ENCODE measurements around the gene CACNA1B.

The CACNA1B gene

GRCh38 chr9:137920753-137921152, 43.2 kb downstream of the CACNA1B start:
- H3K36me3 ChIP-seq (ENCODE audit: control insufficient read depth in 2 of 2, insufficient read depth in 2 of 2, low read length in 2 of 2): no peaks in the 10 kb centered on the region
- no peaks in the 10 kb centered on the region for H3K9me3 ChIP-seq (ENCODE audit: control insufficient read depth in 2 of 2, low read length in 2 of 2)
- H3K4me3 ChIP-seq (ENCODE audit: low read length in 2 of 2): no peak overlapping the region
- H3K4me1 ChIP-seq (ENCODE audit: control insufficient read depth, insufficient read depth, low read length): no peaks in the 10 kb centered on the region
- H3K27me3 ChIP-seq (ENCODE audit: control insufficient read depth in 1 of 2, insufficient read depth in 2 of 2, low read length in 2 of 2): peaks cover 0 to 4% of the 10 kb centered on the region in 2 donors
- no peak overlapping the region for H3K27ac ChIP-seq (ENCODE audit: low read length)
- no peak overlapping the region for H3K9ac ChIP-seq (ENCODE audit: low read length in 2 of 2)

GRCh38 chr9:137924169-137924568, 46.6 kb downstream of the CACNA1B start:
- H3K4me1 ChIP-seq (ENCODE audit: control insufficient read depth, insufficient read depth, low read length): no peaks in the 10 kb centered on the region
- H3K9ac ChIP-seq (ENCODE audit: low read length in 2 of 2): no peak overlapping the region
- no peak overlapping the region for H3K4me3 ChIP-seq (ENCODE audit: low read length in 2 of 2)
- H3K27me3 ChIP-seq (ENCODE audit: control insufficient read depth in 1 of 2, insufficient read depth in 2 of 2, low read length in 2 of 2): no peaks in the 10 kb centered on the region
- H3K36me3 ChIP-seq (ENCODE audit: control insufficient read depth in 2 of 2, insufficient read depth in 2 of 2, low read length in 2 of 2): no peaks in the 10 kb centered on the region
- no peaks in the 10 kb centered on the region for H3K9me3 ChIP-seq (ENCODE audit: control insufficient read depth in 2 of 2, low read length in 2 of 2)
- H3K27ac ChIP-seq (ENCODE audit: low read length): no peak overlapping the region

DNA sequence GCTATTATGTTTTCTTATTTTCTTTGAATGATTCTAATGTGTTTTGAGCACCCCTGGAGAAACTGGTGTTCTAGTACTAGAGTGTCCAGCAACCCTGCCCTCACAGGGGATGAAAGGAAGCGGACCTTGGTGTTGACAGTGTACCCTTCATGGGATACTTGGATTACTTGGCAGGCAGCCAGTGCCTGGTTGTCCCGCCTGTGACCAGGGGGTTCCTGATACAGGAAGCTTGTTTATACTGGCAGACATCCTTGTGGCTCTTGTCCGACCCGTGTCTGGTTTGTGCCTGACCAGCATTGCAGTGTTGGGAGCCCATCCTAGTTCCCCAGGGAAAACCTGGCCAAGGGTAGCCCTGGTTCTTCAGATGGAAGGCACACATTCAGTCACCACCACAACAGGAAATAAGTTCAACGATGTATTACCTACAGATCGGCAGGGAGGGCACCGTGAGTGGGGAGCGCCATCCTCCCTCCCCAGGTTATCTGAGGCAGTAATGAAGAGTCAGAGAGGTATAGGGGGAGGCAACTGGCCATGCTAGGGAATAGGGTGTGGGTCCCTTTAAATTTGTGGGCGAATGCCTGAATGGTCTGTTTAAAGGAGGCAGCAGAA, 47.3 kb downstream of the CACNA1B start:
- H3K4me1 ChIP-seq (ENCODE audit: control insufficient read depth, insufficient read depth, low read length): no peaks in the 10 kb centered on the region
- H3K9me3 ChIP-seq (ENCODE audit: control insufficient read depth in 2 of 2, low read length in 2 of 2): no peaks in the 10 kb centered on the region
- H3K27me3 ChIP-seq (ENCODE audit: control insufficient read depth in 1 of 2, insufficient read depth in 2 of 2, low read length in 2 of 2): no peaks in the 10 kb centered on the region
- no peak overlapping the region for H3K27ac ChIP-seq (ENCODE audit: low read length)
- H3K36me3 ChIP-seq (ENCODE audit: control insufficient read depth in 2 of 2, insufficient read depth in 2 of 2, low read length in 2 of 2): no peaks in the 10 kb centered on the region
- H3K9ac ChIP-seq (ENCODE audit: low read length in 2 of 2): no peak overlapping the region
- no peak overlapping the region for H3K4me3 ChIP-seq (ENCODE audit: low read length in 2 of 2)

- H3K36me3 ChIP-seq (ENCODE audit: control insufficient read depth in 2 of 2, insufficient read depth in 2 of 2, low read length in 2 of 2): no peaks in the 10 kb centered on the region
- peaks cover 5 to 9% of the 10 kb centered on the region in 2 donors for H3K9me3 ChIP-seq (ENCODE audit: control insufficient read depth in 2 of 2, low read length in 2 of 2)
- no peak overlapping the region for H3K27ac ChIP-seq (ENCODE audit: low read length)
- H3K4me3 ChIP-seq (ENCODE audit: low read length in 2 of 2): no peak overlapping the region
- H3K4me1 ChIP-seq (ENCODE audit: control insufficient read depth, insufficient read depth, low read length): no peaks in the 10 kb centered on the region
- H3K9ac ChIP-seq (ENCODE audit: low read length in 2 of 2): no peak overlapping the region
- H3K27me3 ChIP-seq (ENCODE audit: control insufficient read depth in 1 of 2, insufficient read depth in 2 of 2, low read length in 2 of 2): no peaks in the 10 kb centered on the region
Observed at GRCh38 chr9:137943655-137944054, 66.1 kb downstream of the CACNA1B start.

DNA sequence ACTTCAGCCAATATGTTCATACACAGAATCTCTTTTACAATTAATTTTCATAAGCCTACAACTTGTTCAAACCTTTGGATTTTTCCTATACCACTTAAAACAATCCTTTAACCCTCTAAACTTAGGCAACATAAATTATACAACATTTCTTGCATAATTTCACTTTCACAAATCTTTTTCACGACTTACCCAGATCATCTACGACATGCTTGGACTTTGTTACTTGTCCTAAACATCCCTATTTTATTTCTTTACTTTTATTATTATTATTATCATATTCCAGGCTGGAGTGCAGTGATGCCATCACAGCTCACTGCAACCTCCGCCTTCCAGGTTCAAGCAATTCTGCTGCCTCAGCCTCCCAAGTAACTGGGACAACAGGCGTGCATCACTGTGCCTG, 68.0 kb downstream of the CACNA1B start:
- no peak overlapping the region for H3K9ac ChIP-seq (ENCODE audit: low read length in 2 of 2)
- no peaks in the 10 kb centered on the region for H3K27me3 ChIP-seq (ENCODE audit: control insufficient read depth in 1 of 2, insufficient read depth in 2 of 2, low read length in 2 of 2)
- H3K9me3 ChIP-seq (ENCODE audit: control insufficient read depth in 2 of 2, low read length in 2 of 2): peaks cover 5 to 9% of the 10 kb centered on the region in 2 donors
- H3K27ac ChIP-seq (ENCODE audit: low read length): no peak overlapping the region
- H3K4me3 ChIP-seq (ENCODE audit: low read length in 2 of 2): no peak overlapping the region
- no peaks in the 10 kb centered on the region for H3K36me3 ChIP-seq (ENCODE audit: control insufficient read depth in 2 of 2, insufficient read depth in 2 of 2, low read length in 2 of 2)
- H3K4me1 ChIP-seq (ENCODE audit: control insufficient read depth, insufficient read depth, low read length): no peaks in the 10 kb centered on the region

GRCh38 chr9:137946993-137947392, 69.4 kb downstream of the CACNA1B start:
- no peak overlapping the region for H3K9ac ChIP-seq (ENCODE audit: low read length in 2 of 2)
- no peak overlapping the region for H3K27ac ChIP-seq (ENCODE audit: low read length)
- H3K36me3 ChIP-seq (ENCODE audit: control insufficient read depth in 2 of 2, insufficient read depth in 2 of 2, low read length in 2 of 2): no peaks in the 10 kb centered on the region
- H3K9me3 ChIP-seq (ENCODE audit: control insufficient read depth in 2 of 2, low read length in 2 of 2): peaks cover 5 to 9% of the 10 kb centered on the region in 2 donors
- peaks cover 4 to 5% of the 10 kb centered on the region in 2 donors for H3K27me3 ChIP-seq (ENCODE audit: control insufficient read depth in 1 of 2, insufficient read depth in 2 of 2, low read length in 2 of 2)
- H3K4me1 ChIP-seq (ENCODE audit: control insufficient read depth, insufficient read depth, low read length): no peaks in the 10 kb centered on the region
- H3K4me3 ChIP-seq (ENCODE audit: low read length in 2 of 2): no peak overlapping the region

GRCh38 chr9:137948642-137949041, 71.1 kb downstream of the CACNA1B start:
- Histone ChIP-seq H3K9me3 (ENCODE audit: control insufficient read depth in 2 of 2, low read length in 2 of 2) (peaks cover 5 to 9% of the 10 kb centered on the region in 2 donors), H3K36me3 (ENCODE audit: control insufficient read depth in 2 of 2, insufficient read depth in 2 of 2, low read length in 2 of 2) (no peaks in the 10 kb centered on the region), H3K9ac (ENCODE audit: low read length in 2 of 2) (no peak overlapping the region), H3K27me3 (ENCODE audit: control insufficient read depth in 1 of 2, insufficient read depth in 2 of 2, low read length in 2 of 2) (peaks cover 4 to 8% of the 10 kb centered on the region in 2 donors), H3K4me3 (ENCODE audit: low read length in 2 of 2) (no peak overlapping the region), H3K4me1 (ENCODE audit: control insufficient read depth, insufficient read depth, low read length) (no peaks in the 10 kb centered on the region), H3K27ac (ENCODE audit: low read length) (no peak overlapping the region)

DNA sequence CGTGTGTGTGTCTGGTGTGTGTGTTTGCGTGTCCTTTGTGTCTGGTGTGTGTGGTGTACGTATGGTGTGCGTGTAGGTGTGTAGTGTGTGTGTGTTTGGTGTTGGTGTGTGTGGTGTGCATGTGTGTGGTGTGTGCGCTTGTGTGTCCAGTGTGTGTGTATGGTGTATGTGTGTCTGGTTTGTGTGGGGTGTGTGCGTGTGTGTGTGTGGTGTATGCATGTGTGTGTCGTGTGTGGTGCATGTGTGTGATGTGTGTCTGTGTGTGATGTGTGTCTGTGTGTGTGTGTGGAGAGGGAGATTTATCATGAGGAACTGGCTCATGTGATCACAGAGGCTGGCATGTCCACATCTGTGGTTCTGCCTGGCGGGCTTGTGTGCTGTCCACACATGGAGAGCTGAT, 71.7 kb downstream of the CACNA1B start:
- Histone ChIP-seq H3K9ac (ENCODE audit: low read length in 2 of 2) (no peak overlapping the region), H3K36me3 (ENCODE audit: control insufficient read depth in 2 of 2, insufficient read depth in 2 of 2, low read length in 2 of 2) (no peaks in the 10 kb centered on the region)

GRCh38 chr9:137951107-137951506, 73.5 kb downstream of the CACNA1B start:
- peaks cover 4 to 8% of the 10 kb centered on the region in 2 donors for H3K27me3 ChIP-seq (ENCODE audit: control insufficient read depth in 1 of 2, insufficient read depth in 2 of 2, low read length in 2 of 2)
- no peaks in the 10 kb centered on the region for H3K9me3 ChIP-seq (ENCODE audit: control insufficient read depth in 2 of 2, low read length in 2 of 2)
- H3K9ac ChIP-seq (ENCODE audit: low read length in 2 of 2): no peak overlapping the region
- no peaks in the 10 kb centered on the region for H3K36me3 ChIP-seq (ENCODE audit: control insufficient read depth in 2 of 2, insufficient read depth in 2 of 2, low read length in 2 of 2)
- no peaks in the 10 kb centered on the region for H3K4me1 ChIP-seq (ENCODE audit: control insufficient read depth, insufficient read depth, low read length)
- no peak overlapping the region for H3K27ac ChIP-seq (ENCODE audit: low read length)
- H3K4me3 ChIP-seq (ENCODE audit: low read length in 2 of 2): no peak overlapping the region

More for the DNA sequence above, 71.7 kb downstream of the CACNA1B start:
- no peaks in the 10 kb centered on the region for H3K4me1 ChIP-seq (ENCODE audit: control insufficient read depth, insufficient read depth, low read length)
- H3K9me3 ChIP-seq (ENCODE audit: control insufficient read depth in 2 of 2, low read length in 2 of 2): peaks cover 5 to 9% of the 10 kb centered on the region in 2 donors
- no peak overlapping the region for H3K27ac ChIP-seq (ENCODE audit: low read length)
- H3K4me3 ChIP-seq (ENCODE audit: low read length in 2 of 2): no peak overlapping the region
- H3K27me3 ChIP-seq (ENCODE audit: control insufficient read depth in 1 of 2, insufficient read depth in 2 of 2, low read length in 2 of 2): peaks cover 4 to 8% of the 10 kb centered on the region in 2 donors

DNA sequence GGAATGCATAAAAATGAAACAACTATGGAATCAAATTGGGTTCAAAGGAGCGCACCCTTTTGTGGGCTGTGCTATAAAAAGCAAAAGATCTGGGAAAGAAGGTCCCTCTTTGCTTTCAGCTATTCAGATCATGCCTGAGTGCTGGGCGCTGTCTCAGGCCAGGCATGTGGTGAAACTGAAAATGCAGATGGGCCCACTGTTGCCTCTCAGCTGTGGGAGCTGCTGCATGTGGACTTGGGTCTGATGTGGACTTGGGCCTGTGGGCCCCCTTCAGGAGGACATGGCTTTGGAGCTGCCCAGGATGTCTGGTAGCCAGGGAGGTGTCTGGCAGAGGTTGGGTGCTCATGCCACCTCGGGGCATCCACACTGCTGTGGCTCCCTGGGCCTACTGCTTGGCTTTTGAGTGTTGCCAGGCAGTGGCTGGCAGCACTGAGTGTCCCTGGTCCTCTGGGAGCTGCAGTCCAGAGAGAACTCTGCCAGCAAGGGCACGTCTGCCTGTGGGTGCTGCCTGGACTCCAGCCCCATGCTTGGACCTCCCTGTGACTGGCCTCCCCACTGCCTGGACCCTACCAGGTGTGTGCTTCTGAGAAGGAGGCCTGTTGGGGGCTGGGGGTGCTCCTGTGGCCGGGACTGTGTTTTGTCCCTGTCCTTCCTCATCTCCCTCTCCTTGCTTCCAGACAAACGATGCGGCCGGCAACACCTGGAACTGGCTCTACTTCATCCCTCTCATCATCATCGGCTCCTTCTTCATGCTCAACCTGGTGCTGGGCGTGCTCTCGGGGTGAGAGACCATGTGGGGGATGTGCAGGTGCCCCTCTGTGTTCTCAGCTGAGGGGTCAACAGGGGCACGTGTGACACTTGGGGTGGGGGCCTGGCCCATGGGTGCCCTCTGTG, 74.3 kb downstream of the CACNA1B start:
- H3K9ac ChIP-seq (ENCODE audit: low read length in 2 of 2): no peak overlapping the region

More for the DNA sequence above, 74.3 kb downstream of the CACNA1B start:
- Histone ChIP-seq H3K4me3 (ENCODE audit: low read length in 2 of 2) (no peak overlapping the region), H3K27ac (ENCODE audit: low read length) (no peak overlapping the region), H3K36me3 (ENCODE audit: control insufficient read depth in 2 of 2, insufficient read depth in 2 of 2, low read length in 2 of 2) (no peaks in the 10 kb centered on the region), H3K9me3 (ENCODE audit: control insufficient read depth in 2 of 2, low read length in 2 of 2) (no peaks in the 10 kb centered on the region), H3K4me1 (ENCODE audit: control insufficient read depth, insufficient read depth, low read length) (no peaks in the 10 kb centered on the region), H3K27me3 (ENCODE audit: control insufficient read depth in 1 of 2, insufficient read depth in 2 of 2, low read length in 2 of 2) (peaks cover 4 to 8% of the 10 kb centered on the region in 2 donors)

All from stomach smooth muscle (tissue), 2 donors.